Erythroblast (primary cell): ENCODE measurements around the gene ZFYVE28.

Experiments used
- GATA1 ChIP-seq: IDR thresholded peaks from 2 replicates; pipeline ENCODE4 v1.6.1; 2011; ENCODE audit warnings: low read depth, mild to moderate bottlenecking, control low read depth, low read length, moderate library complexity
- POLR2A ChIP-seq: IDR thresholded peaks from 2 replicates; pipeline ENCODE4 v1.6.1; 2011; ENCODE audit warnings: mild to moderate bottlenecking, low read length

GRCh38 chr4:2300431-2301224 is 117.8 kb downstream of the ZFYVE28 start:
- TF ChIP-seq POLR2A: no peak
- no peak for TF ChIP-seq GATA1
